Effector CD8-positive, alpha-beta T cell (primary cell): ENCODE data around the gene KBTBD13.
"Not testable (repeated sequence)": the region's sequence is repeated elsewhere in the genome, so short reads cannot be mapped to it uniquely, and the experiment has no call there.

Source experiments
- DNase-seq: peaks from one replicate; lab custom pipeline; 2025; lab: John Stamatoyannopoulos, UW
- total RNA-seq, 4 experiments: gene quantifications; one replicate each; lab custom pipeline; 2026; lab: John Stamatoyannopoulos, UW

KBTBD13 gene
- 0 reads per million in 4 experiments for total RNA-seq

DNA sequence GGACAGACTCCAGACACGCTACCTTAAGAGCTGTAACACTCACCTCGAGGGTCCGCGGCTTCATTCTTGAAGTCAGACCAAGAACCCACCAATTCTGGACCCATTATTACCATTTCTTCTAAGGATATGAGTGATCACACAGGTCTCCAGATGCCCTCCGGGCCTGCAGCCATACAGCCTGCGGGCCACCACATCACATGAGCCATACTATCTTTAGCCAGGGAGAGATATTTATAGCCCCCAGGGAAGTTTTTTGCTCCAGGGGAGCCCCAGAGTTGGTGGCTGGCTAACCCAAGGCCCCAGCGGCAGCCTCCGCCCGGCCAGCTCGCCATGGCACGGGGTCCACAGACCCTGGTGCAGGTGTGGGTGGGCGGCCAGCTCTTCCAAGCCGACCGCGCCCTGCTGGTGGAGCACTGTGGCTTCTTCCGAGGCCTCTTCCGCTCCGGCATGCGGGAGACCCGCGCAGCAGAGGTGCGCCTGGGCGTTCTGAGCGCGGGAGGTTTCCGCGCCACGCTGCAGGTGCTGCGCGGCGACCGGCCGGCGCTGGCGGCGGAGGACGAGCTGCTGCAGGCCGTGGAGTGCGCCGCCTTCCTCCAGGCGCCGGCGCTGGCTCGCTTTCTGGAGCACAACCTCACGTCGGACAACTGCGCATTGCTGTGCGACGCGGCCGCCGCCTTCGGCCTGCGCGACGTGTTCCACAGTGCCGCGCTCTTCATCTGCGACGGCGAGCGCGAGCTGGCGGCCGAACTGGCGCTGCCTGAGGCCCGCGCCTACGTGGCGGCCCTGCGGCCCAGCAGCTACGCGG, at the start of gene KBTBD13:
KBTBD13 (plus strand) TSS at position 261 of the 805 bp plus-strand sequence; CDS start at position 331, 70 bp downstream.
- no peak for DNase-seq

DNA sequence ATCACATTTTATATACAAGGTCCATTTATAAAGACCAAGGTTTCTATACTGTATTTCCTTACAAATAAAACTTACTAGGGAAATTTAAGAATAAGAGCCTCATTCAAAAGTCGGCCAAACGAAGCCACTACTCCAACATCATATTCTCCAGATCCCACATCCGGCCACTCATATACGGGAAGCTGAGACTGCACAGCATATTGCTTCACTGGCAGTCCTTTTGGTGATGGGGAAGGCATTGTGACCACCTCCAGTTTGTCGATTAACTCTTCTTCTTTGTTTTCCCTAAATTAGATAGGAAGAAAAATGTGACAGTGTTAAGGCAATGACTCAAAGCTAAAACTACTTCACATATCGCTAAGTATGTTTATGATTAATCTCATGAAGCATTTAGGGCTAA, 49.8 kb upstream of the KBTBD13 start:
- no peak for DNase-seq

DNA sequence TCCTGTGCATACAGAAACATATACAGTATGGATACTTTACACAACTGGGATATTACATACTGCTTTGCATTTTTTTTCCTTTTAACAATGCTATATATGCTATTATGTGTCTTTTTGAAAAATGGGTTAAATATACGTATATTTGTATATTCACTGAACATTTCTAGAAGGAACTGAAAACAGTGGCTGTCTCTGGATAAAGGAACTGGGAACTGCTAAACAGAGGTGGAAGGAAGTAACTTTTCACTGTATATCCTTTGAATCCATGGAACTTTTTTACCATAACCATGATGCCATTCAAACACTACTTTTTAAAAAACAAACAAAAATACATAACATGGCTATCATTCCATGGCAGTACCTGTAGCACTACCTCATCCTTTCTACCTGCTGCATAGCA, 49.0 kb upstream of the KBTBD13 start:
- DNase-seq, result no peak

DNA sequence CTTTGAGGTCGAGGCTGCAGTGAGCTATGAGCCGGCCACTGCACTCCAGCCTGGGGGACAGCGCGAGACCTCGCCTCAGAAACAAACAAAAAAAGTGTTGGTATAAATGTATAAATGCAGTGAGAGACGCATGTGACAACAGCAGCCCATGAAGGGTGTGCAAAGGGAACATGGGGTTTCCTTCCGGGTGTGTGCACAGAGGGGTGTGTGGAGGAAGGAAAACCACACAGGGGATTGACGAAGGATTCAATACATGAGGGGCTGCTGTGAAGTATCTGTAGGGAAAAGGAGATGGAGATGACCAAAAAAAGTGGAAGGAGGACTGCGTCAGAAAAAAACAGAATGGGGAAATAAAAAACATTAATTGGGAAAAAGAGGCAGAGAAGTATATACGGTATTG, 48.2 kb upstream of the KBTBD13 start:
- DNase-seq, result no peak

DNA sequence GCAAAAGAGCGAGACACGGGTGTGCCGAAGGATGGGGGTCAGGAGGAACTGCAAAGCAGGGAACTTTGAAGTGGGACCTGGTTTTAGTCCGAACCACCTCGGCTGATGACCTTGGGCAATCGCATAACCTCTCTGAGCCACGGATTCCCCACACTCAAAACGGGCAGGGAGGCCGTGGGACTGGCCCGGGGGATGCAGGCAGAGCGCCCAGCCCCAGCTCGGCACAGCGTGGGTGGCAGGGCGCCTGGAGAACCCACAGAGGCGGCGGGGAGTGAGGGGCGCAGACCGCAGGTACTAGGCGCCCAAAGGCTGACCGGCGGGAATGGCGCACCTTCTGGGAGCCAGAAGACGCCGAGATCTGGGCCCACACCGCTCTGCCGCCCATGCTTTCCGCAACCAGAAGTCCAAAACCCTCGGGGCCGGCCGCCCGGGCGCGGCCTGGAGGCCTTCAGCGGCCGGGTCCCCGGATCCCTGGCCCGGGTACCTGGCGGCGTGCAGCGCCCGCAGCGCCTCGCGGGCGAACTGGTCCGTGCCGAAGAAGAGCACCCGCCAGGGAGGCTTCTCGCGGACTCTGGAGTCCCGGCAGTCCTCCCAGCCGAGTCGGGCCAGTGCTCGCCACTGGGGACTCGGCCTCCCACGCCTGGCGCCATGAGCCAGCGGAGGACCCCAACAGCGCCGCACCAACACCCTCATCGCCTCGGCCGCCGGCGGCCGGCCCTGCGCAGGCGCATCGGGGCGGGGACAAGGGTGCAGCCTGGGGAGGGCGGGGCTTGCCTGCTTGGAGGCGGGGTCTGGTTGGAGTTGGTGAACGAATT, 47.4 kb upstream of the KBTBD13 start, which contains the start of gene MTFMT:
MTFMT (minus strand) TSS at position 719 of the 815 bp plus-strand sequence; CDS start at position 693, 26 bp downstream.
- DNase-seq, result peak; percentile 90

DNA sequence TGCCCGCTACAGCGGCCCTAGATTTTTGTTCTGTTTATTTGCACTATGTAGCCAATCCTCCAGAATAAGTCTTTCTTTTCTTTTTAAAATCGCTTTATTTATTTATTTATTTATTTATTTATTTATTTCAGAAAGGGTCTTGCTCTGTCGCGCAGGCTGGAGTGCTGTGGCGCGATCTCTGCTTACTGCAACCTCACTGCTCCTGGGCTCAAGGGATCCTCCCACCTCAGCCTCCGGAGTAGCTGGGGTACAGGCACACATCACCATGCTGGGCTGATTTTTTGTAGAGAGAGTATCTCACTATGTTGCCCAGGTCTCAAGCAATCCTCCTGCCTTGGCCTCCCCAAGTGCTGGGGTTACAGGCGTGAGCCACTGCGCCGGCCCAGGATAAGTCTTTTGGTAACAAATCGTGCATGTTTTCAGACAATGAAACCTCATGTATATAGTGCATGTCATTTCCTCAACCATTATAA, 46.8 kb upstream of the KBTBD13 start:
- no peak for DNase-seq

DNA sequence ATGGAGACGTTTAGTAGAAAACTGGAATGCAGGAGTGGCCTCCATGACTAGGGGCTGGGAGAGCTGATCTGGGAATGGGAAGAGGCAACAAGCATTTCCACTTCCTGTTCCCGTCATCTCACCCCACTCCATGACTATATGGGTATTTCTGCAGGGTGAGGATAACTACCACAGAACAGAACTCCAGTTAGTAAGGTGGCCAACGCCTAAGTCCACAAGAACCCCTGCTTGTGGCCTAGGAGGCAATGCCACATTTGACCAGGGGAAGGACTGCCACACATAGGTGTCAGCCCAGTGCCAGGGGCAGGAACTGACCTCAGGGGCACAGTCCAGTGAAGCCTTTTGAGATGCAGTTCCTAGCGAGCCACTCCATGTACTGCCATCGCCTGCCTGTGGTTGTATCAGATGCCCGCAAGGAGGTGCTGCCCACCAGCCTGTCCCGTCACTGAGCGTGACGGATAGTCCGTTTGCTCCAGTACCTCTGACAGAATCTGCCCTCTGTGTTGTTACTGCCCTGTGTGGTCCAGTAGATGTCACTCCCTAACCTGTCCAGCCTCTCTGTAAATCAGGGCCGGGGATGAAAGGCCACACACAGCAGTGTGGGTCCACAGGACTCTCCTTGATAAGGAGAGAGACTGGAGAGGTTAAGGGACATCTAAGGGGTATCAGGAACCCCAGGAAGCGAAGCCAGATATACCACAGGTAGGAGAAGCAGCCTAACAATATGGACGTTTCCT, 43.6 kb upstream of the KBTBD13 start:
- no peak for DNase-seq

DNA sequence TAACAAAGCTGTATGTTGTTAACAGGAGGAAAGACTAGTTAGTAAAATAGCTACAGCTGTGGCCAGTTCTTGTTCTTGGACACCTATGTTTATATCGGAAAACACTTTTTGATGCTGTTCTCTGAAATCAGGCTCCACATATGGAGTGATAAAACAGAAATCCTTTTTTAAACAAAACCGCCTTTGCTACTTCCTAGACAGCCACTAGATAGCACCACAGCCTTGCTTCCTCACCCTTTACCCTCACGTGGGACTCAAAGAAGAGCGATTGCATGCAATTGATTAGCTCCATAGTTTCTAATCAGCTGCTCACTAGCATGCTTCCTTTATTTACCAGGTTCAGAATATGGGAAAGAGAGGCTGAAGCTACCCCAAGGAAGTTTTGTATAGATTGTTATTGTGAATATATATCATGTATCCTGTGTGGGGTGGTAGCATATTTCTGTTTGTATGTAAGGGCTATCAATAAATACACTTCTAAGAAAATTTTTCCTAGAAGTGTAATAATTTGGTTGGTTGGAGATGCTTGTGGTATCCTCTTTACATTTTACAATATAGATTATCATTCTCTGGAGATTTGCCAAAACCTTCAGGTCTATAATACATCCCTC, 42.8 kb upstream of the KBTBD13 start:
- no peak for DNase-seq

DNA sequence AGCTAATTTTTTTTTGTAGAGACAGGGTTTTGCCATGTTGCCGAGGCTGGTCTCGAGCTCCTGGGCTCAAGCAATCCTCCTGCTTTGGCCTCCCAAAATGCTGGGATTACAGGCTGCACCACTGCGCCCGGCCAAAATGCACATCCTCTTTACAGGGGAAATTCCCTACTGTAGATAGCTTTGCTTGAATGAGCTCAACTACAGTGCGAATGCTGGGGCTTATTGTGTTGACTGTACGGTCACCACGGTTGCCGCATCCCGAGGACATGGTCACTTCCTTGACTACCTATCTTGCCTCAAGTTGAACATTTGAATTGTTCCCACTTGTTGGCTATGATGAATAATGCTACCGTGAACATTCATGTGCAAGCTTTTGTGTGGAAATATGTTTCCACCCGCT, 41.8 kb upstream of the KBTBD13 start:
- no peak for DNase-seq

DNA sequence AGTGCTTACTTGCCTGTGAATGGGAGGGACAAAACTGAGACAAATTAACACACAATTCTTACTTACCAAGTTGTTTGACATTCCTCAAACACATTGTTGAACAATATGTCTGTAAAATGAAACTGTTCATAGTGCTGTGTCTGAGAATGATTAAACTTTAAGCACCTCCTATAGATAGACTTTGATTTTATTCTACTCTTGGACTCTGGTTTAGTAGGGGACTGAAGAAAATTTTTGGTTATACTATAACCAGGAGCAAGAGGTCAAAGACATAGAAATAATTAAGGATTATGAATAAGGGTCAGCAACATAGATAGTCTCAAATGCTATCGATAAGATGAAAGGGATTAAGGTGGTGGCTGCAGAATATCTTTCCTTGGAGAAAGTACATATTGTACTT, 39.2 kb upstream of the KBTBD13 start:
- no peak for DNase-seq

DNA sequence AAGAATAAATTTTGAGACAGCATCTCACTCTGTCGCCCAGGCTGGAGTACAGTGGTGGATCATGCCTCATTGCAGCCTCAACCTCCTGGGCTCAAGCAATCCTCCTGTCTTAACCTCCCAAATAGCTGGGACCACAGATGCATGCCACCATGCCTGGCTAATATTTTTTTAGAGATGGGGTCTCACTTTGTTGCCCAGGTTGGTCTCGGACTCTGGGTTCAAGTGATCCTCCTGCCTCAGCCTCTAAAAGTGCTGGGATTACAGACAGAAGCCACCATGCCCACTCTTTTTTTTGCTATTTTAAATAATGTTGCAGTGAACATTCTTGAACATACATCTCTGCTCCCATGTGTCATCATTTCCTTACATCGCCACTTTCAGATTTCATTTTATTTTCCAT, 38.1 kb upstream of the KBTBD13 start:
- DNase-seq, result no peak

DNA sequence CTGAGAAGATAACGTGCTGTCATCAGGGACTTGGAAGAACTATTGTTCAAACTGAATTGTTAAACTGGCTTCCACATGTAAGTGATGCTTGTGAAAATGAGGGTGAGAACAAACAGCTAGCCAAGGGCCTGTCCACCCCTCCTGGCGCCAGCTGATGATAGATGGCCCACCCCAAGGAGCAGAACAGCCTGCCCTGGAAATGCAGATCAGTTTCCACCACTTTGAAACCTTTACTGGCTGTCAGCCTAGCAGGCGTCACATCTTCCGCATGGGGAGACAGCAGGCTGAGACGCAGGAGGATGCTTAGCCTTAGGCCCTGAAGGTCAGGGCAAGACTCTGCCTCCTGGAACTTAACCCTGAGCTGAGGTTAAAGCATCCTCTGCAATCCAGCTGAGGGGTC, 37.7 kb upstream of the KBTBD13 start:
- DNase-seq, result no peak

DNA sequence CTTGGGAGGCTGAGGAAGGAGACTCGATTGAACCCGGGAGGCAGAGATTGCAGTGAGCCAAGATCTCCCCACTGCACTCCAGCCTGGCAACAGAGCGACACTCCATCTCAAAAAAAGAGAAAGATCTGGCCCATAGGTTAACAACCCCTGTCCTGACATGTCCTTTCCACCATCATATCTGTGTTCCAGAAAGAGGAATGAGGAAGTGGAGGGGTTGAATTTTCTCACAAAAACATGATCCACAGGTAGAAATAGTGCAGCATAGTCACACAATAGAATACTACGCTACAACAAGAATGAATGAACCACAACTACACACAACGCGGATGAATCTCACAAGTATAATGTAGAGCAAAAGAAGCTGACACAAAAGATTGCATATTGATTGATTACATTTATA, 36.1 kb upstream of the KBTBD13 start:
- DNase-seq, result no peak

DNA sequence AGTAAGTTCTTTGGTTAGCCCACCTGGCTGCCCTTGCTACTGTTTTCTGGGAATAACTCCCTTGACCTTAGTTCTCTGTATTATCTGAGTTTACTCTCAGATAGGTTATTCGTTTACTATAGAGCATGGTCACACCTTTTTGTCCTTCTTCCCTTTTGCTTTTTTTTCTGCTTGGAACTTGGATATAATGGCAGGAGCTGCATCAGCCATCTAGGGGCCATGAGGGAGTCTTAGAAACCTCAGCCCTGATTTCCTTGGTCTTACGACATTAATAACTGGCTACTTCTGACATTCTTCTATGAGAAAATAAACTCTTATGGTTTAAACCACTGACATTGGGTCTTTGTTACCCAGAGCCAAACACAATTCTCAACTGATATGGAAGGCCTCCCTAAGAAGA, 34.8 kb upstream of the KBTBD13 start:
- no peak for DNase-seq

DNA sequence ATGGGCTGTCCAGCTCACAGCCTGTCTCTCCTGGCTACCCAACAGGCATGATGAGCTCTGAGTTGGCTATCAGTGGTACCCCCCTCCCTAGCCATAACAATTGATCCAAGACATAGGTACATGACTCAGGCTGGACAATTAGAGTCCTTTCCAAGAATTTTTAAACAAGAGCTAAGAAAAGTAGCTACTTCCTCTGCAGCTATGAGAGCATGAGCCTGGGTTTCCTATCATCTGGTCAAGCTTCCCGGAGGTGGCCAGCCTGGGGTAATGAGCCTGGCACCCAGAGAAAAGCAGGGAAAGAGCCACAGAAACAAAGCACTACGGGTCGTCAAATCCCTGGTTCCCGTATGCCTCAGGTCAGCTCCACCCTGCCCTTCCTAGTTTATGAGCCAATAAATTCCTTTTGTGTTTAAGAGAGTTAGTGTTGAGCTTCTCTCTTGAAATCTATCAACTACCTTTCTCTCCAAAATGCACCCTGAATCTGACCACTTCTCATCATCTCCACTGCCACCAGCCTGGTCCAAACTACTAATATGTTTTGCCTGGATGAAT, 33.7 kb upstream of the KBTBD13 start:
- no peak for DNase-seq

DNA sequence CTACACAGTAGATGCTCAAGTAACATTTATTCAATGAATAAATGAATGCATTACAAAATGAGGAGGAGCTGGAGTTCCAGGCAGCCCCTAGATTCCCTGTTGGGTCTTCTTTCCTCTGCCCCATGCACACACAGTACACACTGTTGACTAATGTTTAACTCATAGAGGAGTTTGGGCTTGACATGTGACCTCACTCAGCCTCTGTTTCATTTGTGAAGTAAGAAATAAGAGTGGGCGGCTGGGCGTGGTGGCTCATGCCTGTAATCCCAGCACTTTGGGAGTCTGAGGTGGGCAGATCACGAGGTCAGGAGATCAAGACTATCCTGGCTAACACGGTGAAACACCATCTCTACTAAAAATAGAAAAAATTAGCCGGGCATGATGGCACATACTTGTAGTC, 32.3 kb upstream of the KBTBD13 start:
- DNase-seq, result not testable (repeated sequence)

DNA sequence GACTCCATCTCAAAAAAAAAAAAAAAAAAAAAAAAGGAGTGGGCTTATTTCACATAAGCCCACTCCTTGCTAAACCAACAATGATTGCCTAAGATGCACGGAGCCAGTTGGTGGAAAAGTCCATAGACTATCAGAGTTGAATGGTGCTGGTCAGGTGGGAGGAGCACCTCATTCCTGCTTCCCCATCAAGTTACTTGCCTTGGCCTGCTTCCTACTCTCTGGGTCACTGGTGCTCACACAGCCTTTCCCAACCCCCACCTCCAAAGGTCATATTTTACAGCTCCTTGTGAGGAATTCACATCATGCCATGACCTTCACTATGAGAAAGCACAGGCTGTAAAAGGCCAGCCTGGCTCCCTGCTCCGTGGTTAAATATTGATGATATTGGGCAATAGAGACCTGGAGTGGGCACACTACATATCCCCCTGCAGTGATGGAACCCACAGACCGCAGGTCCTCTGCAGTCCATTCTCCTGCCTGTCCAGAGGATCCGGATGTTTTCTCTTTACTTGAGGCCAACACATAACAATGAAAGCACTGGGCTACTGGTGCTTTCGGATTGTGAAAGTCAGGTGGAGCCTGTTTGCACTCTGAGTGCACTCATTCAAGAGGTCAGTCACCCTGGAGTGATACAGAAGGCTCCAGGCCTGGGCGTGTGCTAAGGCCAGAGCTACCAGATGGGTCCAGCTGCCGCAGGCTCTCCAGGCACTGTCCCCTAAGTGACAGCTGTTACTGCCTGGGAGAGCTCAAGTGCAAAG, 31.6 kb upstream of the KBTBD13 start, which contains the start of gene SLC51B:
SLC51B (plus strand) TSS at position 664 of the 758 bp plus-strand sequence. CDS start 4,618 bp downstream, outside the sequence.
- no peak for DNase-seq

DNA sequence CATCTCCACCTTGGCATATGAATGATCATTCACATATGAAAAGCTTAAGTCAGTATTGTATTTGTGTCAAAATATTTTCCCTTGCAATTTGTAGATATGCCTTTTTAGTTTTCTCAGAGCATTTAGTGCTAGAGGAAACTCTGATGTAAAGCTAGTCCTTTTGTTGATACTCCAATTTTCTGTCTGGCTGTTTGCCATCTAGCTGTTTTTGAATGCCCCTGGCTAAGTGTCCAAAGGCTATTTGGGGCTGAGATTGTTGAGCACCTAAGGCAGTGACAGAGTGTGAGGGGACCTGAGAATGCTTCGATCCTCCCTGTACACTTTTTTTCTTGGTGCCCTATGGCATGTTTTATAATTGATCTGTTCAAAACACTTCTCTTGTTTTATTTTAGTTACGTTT, 28.3 kb upstream of the KBTBD13 start:
- no peak for DNase-seq

DNA sequence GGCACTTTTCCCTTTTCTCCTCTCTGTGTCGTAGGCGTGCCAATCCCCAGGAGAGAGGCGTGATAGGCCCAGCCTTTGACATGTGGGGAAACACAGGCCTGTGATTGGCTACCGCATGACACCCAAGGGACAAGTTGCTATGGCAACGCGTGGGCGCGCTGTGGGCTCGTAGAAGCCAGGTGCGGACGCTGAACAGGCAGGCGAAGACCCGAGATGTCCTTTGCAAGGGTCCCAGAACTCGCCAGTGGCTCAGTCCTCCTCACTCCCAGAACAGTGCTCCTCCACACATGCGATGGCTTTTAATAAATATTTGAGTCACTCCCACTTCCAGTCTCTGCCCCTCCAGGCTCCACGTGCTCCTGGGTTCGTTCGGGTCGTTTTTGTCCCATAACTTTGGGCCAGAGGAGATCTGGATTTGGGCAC, 27.1 kb upstream of the KBTBD13 start:
- peak; percentile 78 for DNase-seq

DNA sequence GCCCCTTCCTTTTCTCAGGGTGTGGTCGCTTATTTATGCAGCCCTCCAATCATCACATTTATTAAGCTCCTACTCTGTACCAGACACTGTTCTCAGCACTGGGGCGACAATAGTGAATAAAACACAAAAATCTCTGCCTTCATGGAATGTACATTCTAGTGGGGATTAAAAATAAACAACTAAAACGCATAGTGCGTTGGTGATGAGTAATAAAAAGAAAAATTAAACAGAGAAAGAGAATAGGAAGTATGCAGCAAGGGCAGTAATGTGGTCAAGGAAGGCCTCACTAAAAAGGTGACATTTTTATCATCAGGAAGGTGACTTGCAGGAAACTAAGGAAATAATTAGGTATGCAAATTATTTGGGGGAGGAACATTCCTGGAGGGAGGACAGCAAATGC, 26.3 kb upstream of the KBTBD13 start:
- DNase-seq, result no peak
